SK-N-SH treated with all-trans-retinoic acid at 6 μM for 48 hours (cell line): ENCODE results near the gene PARP8.

ENCODE experiments used
- ATAC-seq: fragments of 200-7000 bp; cut with Tn5 transposase; 3 replicates; pipeline ENCODE4 v1.9.1; 2020; ENCODE audit warnings: mild to moderate bottlenecking, moderate library complexity
- BACH2 ChIP-seq: fragments of 250-450 bp; sonication (Bioruptor Pico); IDR thresholded peaks from 2 replicates; pipeline ENCODE4 v1.9.0; 2021; ENCODE audit warnings: mild to moderate bottlenecking, borderline replicate concordance
- CSDC2 ChIP-seq: fragments of 250-450 bp; sonication (Bioruptor Pico); IDR thresholded peaks from 2 replicates; pipeline ENCODE4 v1.5.0; 2020; ENCODE audit warnings: mild to moderate bottlenecking, moderate library complexity
- ESRRG ChIP-seq: fragments of 250-450 bp; sonication (Bioruptor Pico); IDR thresholded peaks from 2 replicates; pipeline ENCODE4 v1.6.1; 2021; ENCODE audit warnings: mild to moderate bottlenecking
- GLIS3 ChIP-seq: fragments of 250-450 bp; sonication (Bioruptor Pico); IDR thresholded peaks from 2 replicates; pipeline ENCODE4 v1.5.0; 2020; ENCODE audit warnings: mild to moderate bottlenecking, moderate library complexity
- ISL1 ChIP-seq: fragments of 250-450 bp; sonication (Bioruptor Pico); IDR thresholded peaks from 2 replicates; pipeline ENCODE4 v2.1.2; 2022; ENCODE audit warnings: mild to moderate bottlenecking, moderate library complexity
- OSR1 ChIP-seq: fragments of 250-450 bp; sonication (Bioruptor Pico); IDR thresholded peaks from 2 replicates; pipeline ENCODE4 v1.8.0; 2022; ENCODE audit warnings: moderate library complexity, mild to moderate bottlenecking, inconsistent platforms
- PATZ1 ChIP-seq: fragments of 250-450 bp; sonication (Bioruptor Pico); IDR thresholded peaks from 2 replicates; pipeline ENCODE4 v1.8.0; 2020; ENCODE audit warnings: mild to moderate bottlenecking, moderate library complexity, borderline replicate concordance
- POU6F1 ChIP-seq: fragments of 250-450 bp; sonication (Bioruptor Pico); IDR thresholded peaks from 2 replicates; pipeline ENCODE4 v1.8.0; 2021; ENCODE audit warnings: low read depth, mild to moderate bottlenecking, moderate library complexity, borderline replicate concordance
- PPARA ChIP-seq: fragments of 250-450 bp; sonication (Bioruptor Pico); IDR thresholded peaks from 2 replicates; pipeline ENCODE4 v1.5.0; 2020; ENCODE audit warnings: mild to moderate bottlenecking, borderline replicate concordance
- RARB ChIP-seq: fragments of 250-450 bp; sonication (Bioruptor Pico); IDR thresholded peaks from 2 replicates; pipeline ENCODE4 v1.8.0; 2021; ENCODE audit warnings: mild to moderate bottlenecking, moderate library complexity
- TCF4 ChIP-seq: fragments of 250-450 bp; sonication (Bioruptor Pico); IDR thresholded peaks from 2 replicates; pipeline ENCODE4 v1.8.0; 2021; ENCODE audit warnings: mild to moderate bottlenecking, moderate library complexity, borderline replicate concordance
- TOX ChIP-seq: fragments of 250-450 bp; sonication (Bioruptor Pico); IDR thresholded peaks from 2 replicates; pipeline ENCODE4 v1.8.0; 2021; ENCODE audit warnings: mild to moderate bottlenecking, moderate library complexity, borderline replicate concordance
- TSHZ2 ChIP-seq: fragments of 250-450 bp; sonication (Bioruptor Pico); IDR thresholded peaks from 2 replicates; pipeline ENCODE4 v1.5.0; 2020; ENCODE audit warnings: mild to moderate bottlenecking, moderate library complexity
- ZC3H10 ChIP-seq: fragments of 250-450 bp; sonication (Bioruptor Pico); IDR thresholded peaks from 2 replicates; pipeline ENCODE4 v1.5.1; 2021; ENCODE audit warnings: mild to moderate bottlenecking, moderate library complexity
- ZFP3 ChIP-seq: fragments of 250-450 bp; sonication (Bioruptor Pico); IDR thresholded peaks from 2 replicates; pipeline ENCODE4 v1.5.0; 2020; ENCODE audit warnings: mild to moderate bottlenecking, moderate library complexity
- ZFP30 ChIP-seq: fragments of 450-650 bp; formaldehyde crosslinking; IDR thresholded peaks from 2 replicates; pipeline ENCODE4 v1.5.0; 2022; ENCODE audit warnings: mild to moderate bottlenecking, moderate library complexity
- ZNF565 ChIP-seq: fragments of 450-650 bp; formaldehyde crosslinking; conservative IDR thresholded peaks from 2 replicates; pipeline ENCODE4 v1.5.0; 2020; ENCODE audit warnings: low read depth, mild to moderate bottlenecking, moderate library complexity
- ZNF70 ChIP-seq: fragments of 450-650 bp; formaldehyde crosslinking; IDR thresholded peaks from 2 replicates; pipeline ENCODE4 v1.5.0; 2020; ENCODE audit warnings: mild to moderate bottlenecking, moderate library complexity
- ZNF8 ChIP-seq: fragments of 450-650 bp; formaldehyde crosslinking; IDR thresholded peaks from 2 replicates; pipeline ENCODE4 v1.5.0; 2020; ENCODE audit warnings: mild to moderate bottlenecking, moderate library complexity
- TF ChIP-seq, protein P1 (sequence below): fragments of 250-450 bp; sonication (Bioruptor Pico); IDR thresholded peaks from 2 replicates; pipeline ENCODE4 v1.5.1; 2021; ENCODE audit warnings: mild to moderate bottlenecking, moderate library complexity

PARP8 gene

GRCh38 chr5:50655067-50655809 is 11.2 kb upstream of the PARP8 start (continued):
- TF ChIP-seq, protein P1, sequence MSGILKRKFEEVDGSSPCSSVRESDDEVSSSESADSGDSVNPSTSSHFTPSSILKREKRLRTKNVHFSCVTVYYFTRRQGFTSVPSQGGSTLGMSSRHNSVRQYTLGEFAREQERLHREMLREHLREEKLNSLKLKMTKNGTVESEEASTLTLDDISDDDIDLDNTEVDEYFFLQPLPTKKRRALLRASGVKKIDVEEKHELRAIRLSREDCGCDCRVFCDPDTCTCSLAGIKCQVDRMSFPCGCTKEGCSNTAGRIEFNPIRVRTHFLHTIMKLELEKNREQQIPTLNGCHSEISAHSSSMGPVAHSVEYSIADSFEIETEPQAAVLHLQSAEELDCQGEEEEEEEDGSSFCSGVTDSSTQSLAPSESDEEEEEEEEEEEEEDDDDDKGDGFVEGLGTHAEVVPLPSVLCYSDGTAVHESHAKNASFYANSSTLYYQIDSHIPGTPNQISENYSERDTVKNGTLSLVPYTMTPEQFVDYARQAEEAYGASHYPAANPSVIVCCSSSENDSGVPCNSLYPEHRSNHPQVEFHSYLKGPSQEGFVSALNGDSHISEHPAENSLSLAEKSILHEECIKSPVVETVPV (CRISPR knock-in tag) = no peak
- TF ChIP-seq CSDC2 (CRISPR knock-in tag) (no peak), PATZ1 (CRISPR knock-in tag) (no peak), ZFP3 (CRISPR knock-in tag) (no peak), TCF4 (no peak), RARB (CRISPR knock-in tag) (no peak)

GRCh38 chr5:50655810-50656205 is 10.6 kb upstream of the PARP8 start:
- ATAC-seq = no peak
- TF ChIP-seq ISL1 (CRISPR knock-in tag) (no peak), RARB (CRISPR knock-in tag) (no peak), PATZ1 (CRISPR knock-in tag) (no peak), BACH2 (CRISPR knock-in tag) (no peak), ZFP3 (CRISPR knock-in tag) (no peak), GLIS3 (CRISPR knock-in tag) (no peak), ESRRG (CRISPR knock-in tag) (no peak), CSDC2 (CRISPR knock-in tag) (no peak), TOX (CRISPR knock-in tag) (no peak), OSR1 (no peak), PPARA (CRISPR knock-in tag) (no peak), ZNF8 (CRISPR knock-in tag) (no peak), ZC3H10 (CRISPR knock-in tag) (no peak), ZFP30 (CRISPR knock-in tag) (no peak), TSHZ2 (CRISPR knock-in tag) (no peak), POU6F1 (no peak)
- TF ChIP-seq, protein P1 (CRISPR knock-in tag) = no peak

DNA sequence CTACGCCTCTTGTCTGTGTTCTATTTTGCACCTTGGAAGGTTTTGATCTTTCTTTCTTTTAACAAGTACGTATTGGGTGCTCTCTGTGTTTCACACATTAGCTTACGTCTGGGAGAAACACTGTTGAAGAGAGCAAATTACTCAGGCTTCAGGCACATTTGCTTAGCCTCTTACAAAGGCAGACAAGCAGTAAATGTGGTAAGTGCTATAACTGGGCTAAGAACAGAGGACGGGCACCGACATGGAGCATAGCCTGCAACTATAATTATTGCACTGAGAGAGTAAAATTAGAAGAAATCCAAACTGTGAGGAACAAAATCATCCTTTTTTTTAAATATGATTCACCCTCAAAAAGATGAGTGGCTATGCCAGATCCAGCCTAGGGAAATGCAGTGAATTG is 9.4 kb upstream of the PARP8 start:
- ATAC-seq = no peak
- TF ChIP-seq TSHZ2 (CRISPR knock-in tag) (no peak), GLIS3 (CRISPR knock-in tag) (no peak), POU6F1 (no peak), ZNF565 (CRISPR knock-in tag) (no peak), BACH2 (CRISPR knock-in tag) (no peak), ZFP30 (CRISPR knock-in tag) (no peak), RARB (CRISPR knock-in tag) (no peak), ZC3H10 (CRISPR knock-in tag) (no peak), ZNF8 (CRISPR knock-in tag) (no peak), ZNF70 (CRISPR knock-in tag) (no peak), TCF4 (no peak), ISL1 (CRISPR knock-in tag) (no peak)
